ENCODE measurements around the gene ARRDC1.

ARRDC1 gene

GRCh38 chr9:137640862-137641261, 35.4 kb downstream of the ARRDC1 start:
- no peak for DNase-seq (ENCODE audit: low read depth in 2 of 2)

GRCh38 chr9:137642118-137642601, 36.7 kb downstream of the ARRDC1 start:
- DNase-seq (ENCODE audit: low read depth in 2 of 2) = no peak

- DNase-seq (ENCODE audit: low read depth in 2 of 2) = no peak
These were observed 37.4 kb downstream of the ARRDC1 start for GRCh38 chr9:137642892-137643291.

- no peak for DNase-seq (ENCODE audit: low read depth in 2 of 2)
These were observed 38.4 kb downstream of the ARRDC1 start for GRCh38 chr9:137643921-137644320.

GRCh38 chr9:137645211-137645610, 39.7 kb downstream of the ARRDC1 start:
- DNase-seq (ENCODE audit: low read depth in 2 of 2) = no peak

- DNase-seq (ENCODE audit: low read depth in 2 of 2) = no peak
These were observed 40.9 kb downstream of the ARRDC1 start for GRCh38 chr9:137646341-137646740.

- no peak for DNase-seq (ENCODE audit: low read depth in 2 of 2)
These were observed 41.7 kb downstream of the ARRDC1 start for GRCh38 chr9:137647096-137647714.

GRCh38 chr9:137648396-137648795, 42.9 kb downstream of the ARRDC1 start:
- no peak for DNase-seq (ENCODE audit: low read depth in 2 of 2)

GRCh38 chr9:137649553-137649952, 44.1 kb downstream of the ARRDC1 start:
- DNase-seq (ENCODE audit: low read depth in 2 of 2) = no peak

GRCh38 chr9:137650259-137650658, 44.8 kb downstream of the ARRDC1 start:
- no peak for DNase-seq (ENCODE audit: low read depth in 2 of 2)

GRCh38 chr9:137650779-137651178, 45.3 kb downstream of the ARRDC1 start:
- no peak for DNase-seq (ENCODE audit: low read depth in 2 of 2)

- DNase-seq (ENCODE audit: low read depth in 2 of 2) = no peak
These were observed 50.9 kb downstream of the ARRDC1 start for GRCh38 chr9:137656416-137656815.

GRCh38 chr9:137657606-137658005, 52.1 kb downstream of the ARRDC1 start:
- no peak for DNase-seq (ENCODE audit: low read depth in 2 of 2)

GRCh38 chr9:137658781-137659180, 53.3 kb downstream of the ARRDC1 start:
- no peak for DNase-seq (ENCODE audit: low read depth in 2 of 2)

GRCh38 chr9:137660144-137660543, 54.7 kb downstream of the ARRDC1 start:
- no peak for DNase-seq (ENCODE audit: low read depth in 2 of 2)

- no peak for DNase-seq (ENCODE audit: low read depth in 2 of 2)
These were observed 58.1 kb downstream of the ARRDC1 start for GRCh38 chr9:137663584-137663983.

- DNase-seq (ENCODE audit: low read depth in 2 of 2) = no peak
These were observed 59.2 kb downstream of the ARRDC1 start for GRCh38 chr9:137664676-137665075.

Measured in stimulated activated CD4-positive, alpha-beta T cell treated with anti-CD3 and anti-CD28 coated beads, Interleukin-12 subunit alpha, Interleukin-12 subunit beta, amount 100 ng/mL, for 24 hours (primary cell).